ENCODE data around the gene STK33. TPM values are rescaled to one million over a fixed set of nuclear protein-coding genes. Genes with fewer than 3 reads are reported as not detected.

STK33 gene
- total and polyA plus RNA-seq, 2 of the 13 experiments (the other 11 are each of a cell fraction or from before 2014, with no cell fraction given), result 2.7 to 12.6 TPM

DNA sequence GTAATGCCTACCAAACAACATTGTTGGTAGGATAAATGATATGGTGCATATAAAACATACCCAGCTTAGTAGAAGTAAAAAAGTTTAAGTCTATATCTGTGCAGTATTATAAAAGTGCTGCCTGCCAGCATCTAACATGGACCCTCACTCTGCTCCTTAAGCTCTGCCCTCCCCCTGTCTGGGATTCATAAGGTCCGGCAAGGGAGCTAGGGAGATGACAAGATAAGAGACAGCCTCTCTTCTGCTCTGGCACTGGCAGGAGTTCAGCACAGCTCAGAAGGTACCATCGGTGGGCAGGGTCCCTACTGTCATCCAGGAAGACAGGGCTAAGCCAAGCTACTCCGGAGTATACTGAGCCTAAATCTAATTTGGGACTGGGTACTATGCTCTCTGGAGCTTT, 45.6 kb upstream of the STK33 start:
- H2AFZ ChIP-seq (ENCODE audit: low read length), result no peak overlapping the region
- no peak for TF ChIP-seq ARHGAP35 (CRISPR knock-in tag; IDR thresholded peaks at IDR 0.05; ENCODE audit: borderline replicate concordance)
- no peak for TF ChIP-seq FLYWCH1 (CRISPR knock-in tag; IDR thresholded peaks at IDR 0.05)
- no peak for TF ChIP-seq KLF12 (CRISPR knock-in tag; IDR thresholded peaks at IDR 0.05; ENCODE audit: borderline replicate concordance)
- no peak for TF ChIP-seq ZNF670 (CRISPR knock-in tag; IDR thresholded peaks at IDR 0.05; ENCODE audit: borderline replicate concordance)
- TF ChIP-seq ZNF615 (CRISPR knock-in tag; IDR thresholded peaks at IDR 0.05; ENCODE audit: borderline replicate concordance), result no peak
- no peak for TF ChIP-seq CEBPG (CRISPR knock-in tag; IDR thresholded peaks at IDR 0.05)
- TF ChIP-seq ZNF703 (CRISPR knock-in tag; IDR thresholded peaks at IDR 0.05; ENCODE audit: borderline replicate concordance), result no peak
- no peak for TF ChIP-seq ZNF446 (CRISPR knock-in tag; IDR thresholded peaks at IDR 0.05)
- no peak for TF ChIP-seq CBFB (CRISPR knock-in tag; IDR thresholded peaks at IDR 0.05)
- TF ChIP-seq, protein P1, sequence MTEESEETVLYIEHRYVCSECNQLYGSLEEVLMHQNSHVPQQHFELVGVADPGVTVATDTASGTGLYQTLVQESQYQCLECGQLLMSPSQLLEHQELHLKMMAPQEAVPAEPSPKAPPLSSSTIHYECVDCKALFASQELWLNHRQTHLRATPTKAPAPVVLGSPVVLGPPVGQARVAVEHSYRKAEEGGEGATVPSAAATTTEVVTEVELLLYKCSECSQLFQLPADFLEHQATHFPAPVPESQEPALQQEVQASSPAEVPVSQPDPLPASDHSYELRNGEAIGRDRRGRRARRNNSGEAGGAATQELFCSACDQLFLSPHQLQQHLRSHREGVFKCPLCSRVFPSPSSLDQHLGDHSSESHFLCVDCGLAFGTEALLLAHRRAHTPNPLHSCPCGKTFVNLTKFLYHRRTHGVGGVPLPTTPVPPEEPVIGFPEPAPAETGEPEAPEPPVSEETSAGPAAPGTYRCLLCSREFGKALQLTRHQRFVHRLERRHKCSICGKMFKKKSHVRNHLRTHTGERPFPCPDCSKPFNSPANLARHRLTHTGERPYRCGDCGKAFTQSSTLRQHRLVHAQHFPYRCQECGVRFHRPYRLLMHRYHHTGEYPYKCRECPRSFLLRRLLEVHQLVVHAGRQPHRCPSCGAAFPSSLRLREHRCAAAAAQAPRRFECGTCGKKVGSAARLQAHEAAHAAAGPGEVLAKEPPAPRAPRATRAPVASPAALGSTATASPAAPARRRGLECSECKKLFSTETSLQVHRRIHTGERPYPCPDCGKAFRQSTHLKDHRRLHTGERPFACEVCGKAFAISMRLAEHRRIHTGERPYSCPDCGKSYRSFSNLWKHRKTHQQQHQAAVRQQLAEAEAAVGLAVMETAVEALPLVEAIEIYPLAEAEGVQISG (CRISPR knock-in tag; IDR thresholded peaks at IDR 0.05), result no peak
- no peak for TF ChIP-seq E2F2 (CRISPR knock-in tag; IDR thresholded peaks at IDR 0.05; ENCODE audit: borderline replicate concordance)
- no peak overlapping the region for H3K9ac ChIP-seq (ENCODE audit: insufficient read depth, low read depth, low read length)
- ChIA-PET CTCF (ENCODE audit: low intra/inter-chr PET ratio, low total read pairs) (no interaction called here), POLR2A (interaction anchor here (1.3 kb wide), 1 partner anchor 43 kb away, joined by 3 read pairs; the partner anchor contains the start of genes RPL27A and TRIM66)
- no peak overlapping the region for H3K27ac ChIP-seq (ENCODE audit: extremely low read length, insufficient read depth, low read length)
- no peaks in the 10 kb centered on the region for H3K9me3 ChIP-seq (ENCODE audit: low read length)
- H3K4me2 ChIP-seq (ENCODE audit: low read depth, low read length), result no peak overlapping the region
- no peaks in the 10 kb centered on the region for H3K27me3 ChIP-seq (ENCODE audit: control insufficient read depth in 1 of 2, insufficient read depth in 2 of 2, low read length in 2 of 2)
- H3K4me1 ChIP-seq (ENCODE audit: insufficient read depth, low read length), result no peaks in the 10 kb centered on the region
- no peaks in the 10 kb centered on the region for H4K20me1 ChIP-seq (ENCODE audit: insufficient read depth, low read length)
- no TSS peak for BruUV-seq (replicated peaks)
- peaks cover 30 to 44% of the 10 kb centered on the region in 2 experiments for H3K36me3 ChIP-seq (replicated peaks in 1 of 2; ENCODE audit: control insufficient read depth in 1 of 2, insufficient read depth in 2 of 2, low read length in 2 of 2)
- H3K79me2 ChIP-seq (ENCODE audit: insufficient read depth, low read length), result no peaks in the 10 kb centered on the region
- ATAC-seq (no peak), FAIRE-seq (no peak), DNase-seq (ENCODE audit: low spot score) (no peak)
- intact Hi-C loops (cut with micrococcal nuclease; ENCODE audit: unreplicated experiment) (no loop called here), in situ Hi-C loops (cut with HindIII; ENCODE audit: extremely low pct_ligation_motif_present, low pct_unique_long_range_greater_than_20kb) (no loop called here)
- H3K4me3 ChIP-seq (replicated peaks in 1 of 3; ENCODE audit: insufficient read depth in 1 of 3, low read depth in 2 of 3, low read length in 3 of 3), result no peak overlapping the region
- WGBS (ENCODE audit: low lambda C conversion rate), result no CpG with 5 or more reads among the region's 3 CpGs
